AG09319 (cell line): ENCODE results near the gene JUP.

Experiments
- DNase-seq: peaks from one replicate; pipeline ENCODE4 v3.0.0-alpha.2; 2010; ENCODE audit warnings: low read depth; ENCODE audit errors: extremely low read depth
- CTCF ChIP-seq: IDR thresholded peaks from 2 replicates; pipeline ENCODE4 v1.5.1; 2011; ENCODE audit warnings: low read depth, mild to moderate bottlenecking, inconsistent platforms, low read length, moderate library complexity

Gene JUP

GRCh38 chr17:41724476-41725050, 61.9 kb downstream of the JUP start:
- no peak for DNase-seq
- no peak for TF ChIP-seq CTCF

GRCh38 chr17:41723801-41724475, 62.6 kb downstream of the JUP start:
- no peak for TF ChIP-seq CTCF
- DNase-seq, result no peak

GRCh38 chr17:41722231-41722630, 64.3 kb downstream of the JUP start:
- no peak for TF ChIP-seq CTCF
- no peak for DNase-seq

- no peak for DNase-seq
- TF ChIP-seq CTCF, result no peak
These were observed 68.2 kb downstream of the JUP start for GRCh38 chr17:41718287-41718645.

GRCh38 chr17:41717408-41718286, 68.9 kb downstream of the JUP start:
- no peak for TF ChIP-seq CTCF
- DNase-seq, result no peak

- no peak for TF ChIP-seq CTCF
These were observed 74.7 kb downstream of the JUP start, which contains the start of gene GAST for GRCh38 chr17:41711669-41712400. Gene GAST, plus strand, starts transcription at chr17:41712331. Its CDS starts 3,106 bp downstream, at chr17:41715437.

More at GRCh38 chr17:41711669-41712400, 74.7 kb downstream of the JUP start, which contains the start of gene GAST:
- DNase-seq, result no peak
